ENCODE results near the gene ARV1. TPM values are rescaled to one million over a fixed set of nuclear protein-coding genes. Genes with fewer than 3 reads are reported as not detected.

Gene ARV1
- polyA plus RNA-seq, 1 donor from 2014 or later, result 63.4 TPM

GRCh38 chr1:230971771-230972170 lies 7.1 kb upstream of the ARV1 start:
- no peak overlapping the region for H3K9ac ChIP-seq (ENCODE audit: low read length)
- H3K79me2 ChIP-seq (replicated peaks; ENCODE audit: insufficient read depth, low read length), result peaks cover 14% of the 10 kb centered on the region
- peaks cover 6% of the 10 kb centered on the region for H3K36me3 ChIP-seq (ENCODE audit: insufficient read depth, low read length)
- TF ChIP-seq EP300 (conservative IDR thresholded peaks at IDR 0.05; ENCODE audit: poor library complexity, severe bottlenecking) (peak; percentile 46), EZH2 (IDR thresholded peaks at IDR 0.05; ENCODE audit: borderline replicate concordance, insufficient read depth, low read length, poor library complexity, severe bottlenecking) (no peak), POLR2AphosphoS5 (IDR thresholded peaks at IDR 0.05) (peak; percentile 75)
- no peak overlapping the region for H2AFZ ChIP-seq (ENCODE audit: low read depth, low read length)
- H3K9me2 ChIP-seq (ENCODE audit: insufficient read depth, low read length), result no peaks in the 10 kb centered on the region
- no peaks in the 10 kb centered on the region for H3F3A ChIP-seq (ENCODE audit: insufficient read depth, low read length, poor library complexity, severe bottlenecking)
- H3K27ac ChIP-seq (ENCODE audit: low read length), result no peak overlapping the region
- no peaks in the 10 kb centered on the region for H3K27me3 ChIP-seq (ENCODE audit: insufficient read depth, low read depth, low read length)
- no peaks in the 10 kb centered on the region for H4K20me1 ChIP-seq (ENCODE audit: insufficient read depth)
- H3K4me3 ChIP-seq (ENCODE audit: low read length), result peak overlapping the region; percentile 36
- no peak overlapping the region for H3K4me2 ChIP-seq (ENCODE audit: low read length)
- no peaks in the 10 kb centered on the region for H3K9me3 ChIP-seq (ENCODE audit: low read length)

GRCh38 chr1:230972855-230973271 lies 6.0 kb upstream of the ARV1 start:
- H3K9me3 ChIP-seq (ENCODE audit: low read length), result no peaks in the 10 kb centered on the region
- H3K27ac ChIP-seq (ENCODE audit: low read length), result no peak overlapping the region
- H3K36me3 ChIP-seq (ENCODE audit: insufficient read depth, low read length), result peaks cover 6% of the 10 kb centered on the region
- no peak overlapping the region for H3K9ac ChIP-seq (ENCODE audit: low read length)
- H3K27me3 ChIP-seq (ENCODE audit: insufficient read depth, low read depth, low read length), result no peaks in the 10 kb centered on the region
- H3K9me2 ChIP-seq (ENCODE audit: insufficient read depth, low read length), result no peaks in the 10 kb centered on the region
- H3K79me2 ChIP-seq (replicated peaks; ENCODE audit: insufficient read depth, low read length), result peaks cover 21% of the 10 kb centered on the region
- no peak overlapping the region for H3K4me3 ChIP-seq (ENCODE audit: low read length)
- H2AFZ ChIP-seq (ENCODE audit: low read depth, low read length), result no peak overlapping the region
- no peaks in the 10 kb centered on the region for H4K20me1 ChIP-seq (ENCODE audit: insufficient read depth)
- TF ChIP-seq REST (IDR thresholded peaks at IDR 0.05; ENCODE audit: borderline replicate concordance) (no peak), POLR2AphosphoS5 (IDR thresholded peaks at IDR 0.05) (no peak), RAD21 (conservative IDR thresholded peaks at IDR 0.05) (no peak), CTCF (IDR thresholded peaks at IDR 0.05; ENCODE audit: poor library complexity, severe bottlenecking) (no peak), TAF1 (IDR thresholded peaks at IDR 0.05; ENCODE audit: low read depth) (no peak), MXI1 (conservative IDR thresholded peaks at IDR 0.05; ENCODE audit: poor library complexity, severe bottlenecking) (no peak), SMC3 (conservative IDR thresholded peaks at IDR 0.05; ENCODE audit: poor library complexity) (no peak), EZH2 (IDR thresholded peaks at IDR 0.05; ENCODE audit: borderline replicate concordance, insufficient read depth, low read length, poor library complexity, severe bottlenecking) (no peak), EP300 (conservative IDR thresholded peaks at IDR 0.05; ENCODE audit: poor library complexity, severe bottlenecking) (no peak)
- no peaks in the 10 kb centered on the region for H3F3A ChIP-seq (ENCODE audit: insufficient read depth, low read length, poor library complexity, severe bottlenecking)
- H3K4me2 ChIP-seq (ENCODE audit: low read length), result no peak overlapping the region
